GM06990 (cell line): ENCODE measurements around the gene PLXND1.
A peak's percentile ranks its signal among the peaks of the same experiment; 100 is the strongest.

Experiments used
- DNase-seq: peaks from one replicate; pipeline ENCODE4 v3.0.0-alpha.2; 2011; ENCODE audit not compliant: insufficient read length; ENCODE audit errors: extremely low read depth
- H3K27me3 ChIP-seq: replicated peaks from 2 replicates; pipeline ENCODE4 v1.6.0; 2011; ENCODE audit warnings: low read length; ENCODE audit not compliant: control insufficient read depth, insufficient read depth
- H3K36me3 ChIP-seq: 2 replicates; pipeline ENCODE4 v1.5.1; 2011; ENCODE audit warnings: low read length; ENCODE audit not compliant: control insufficient read depth, insufficient read depth
- H3K4me3 ChIP-seq: replicated peaks from 2 replicates; pipeline ENCODE4 v1.5.1; 2011; ENCODE audit warnings: low read depth, mild to moderate bottlenecking, control low read depth, low read length
- TF ChIP-seq, protein P1 (sequence below): IDR thresholded peaks from 2 replicates; pipeline ENCODE4 v1.5.1; 2011; ENCODE audit warnings: low read length, control low read depth, mild to moderate bottlenecking, inconsistent platforms; ENCODE audit not compliant: insufficient read depth, poor library complexity, severe bottlenecking

PLXND1 gene

DNA sequence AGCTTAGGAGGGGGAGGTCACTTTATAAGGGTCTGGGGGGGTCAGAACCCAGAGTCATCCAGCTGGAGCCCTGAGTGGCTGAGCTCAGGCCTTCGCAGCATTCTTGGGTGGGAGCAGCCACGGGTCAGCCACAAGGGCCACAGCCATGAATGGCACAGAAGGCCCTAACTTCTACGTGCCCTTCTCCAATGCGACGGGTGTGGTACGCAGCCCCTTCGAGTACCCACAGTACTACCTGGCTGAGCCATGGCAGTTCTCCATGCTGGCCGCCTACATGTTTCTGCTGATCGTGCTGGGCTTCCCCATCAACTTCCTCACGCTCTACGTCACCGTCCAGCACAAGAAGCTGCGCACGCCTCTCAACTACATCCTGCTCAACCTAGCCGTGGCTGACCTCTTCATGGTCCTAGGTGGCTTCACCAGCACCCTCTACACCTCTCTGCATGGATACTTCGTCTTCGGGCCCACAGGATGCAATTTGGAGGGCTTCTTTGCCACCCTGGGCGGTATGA lies 77.8 kb downstream of the PLXND1 start, which contains the start of gene RHO:
Gene RHO (plus strand): TSS at position 51 of the 512 bp plus-strand sequence. CDS start 95 bp downstream, at position 146.
- DNase-seq, result no peak
- TF ChIP-seq, protein P1, sequence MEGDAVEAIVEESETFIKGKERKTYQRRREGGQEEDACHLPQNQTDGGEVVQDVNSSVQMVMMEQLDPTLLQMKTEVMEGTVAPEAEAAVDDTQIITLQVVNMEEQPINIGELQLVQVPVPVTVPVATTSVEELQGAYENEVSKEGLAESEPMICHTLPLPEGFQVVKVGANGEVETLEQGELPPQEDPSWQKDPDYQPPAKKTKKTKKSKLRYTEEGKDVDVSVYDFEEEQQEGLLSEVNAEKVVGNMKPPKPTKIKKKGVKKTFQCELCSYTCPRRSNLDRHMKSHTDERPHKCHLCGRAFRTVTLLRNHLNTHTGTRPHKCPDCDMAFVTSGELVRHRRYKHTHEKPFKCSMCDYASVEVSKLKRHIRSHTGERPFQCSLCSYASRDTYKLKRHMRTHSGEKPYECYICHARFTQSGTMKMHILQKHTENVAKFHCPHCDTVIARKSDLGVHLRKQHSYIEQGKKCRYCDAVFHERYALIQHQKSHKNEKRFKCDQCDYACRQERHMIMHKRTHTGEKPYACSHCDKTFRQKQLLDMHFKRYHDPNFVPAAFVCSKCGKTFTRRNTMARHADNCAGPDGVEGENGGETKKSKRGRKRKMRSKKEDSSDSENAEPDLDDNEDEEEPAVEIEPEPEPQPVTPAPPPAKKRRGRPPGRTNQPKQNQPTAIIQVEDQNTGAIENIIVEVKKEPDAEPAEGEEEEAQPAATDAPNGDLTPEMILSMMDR, result no peak
- no peaks in the 10 kb centered on the region for H3K36me3 ChIP-seq
- no peak within 1 kb of the TSS for H3K4me3 ChIP-seq
- H3K27me3 ChIP-seq, result no peaks in the 10 kb centered on the region; the same call in 1 of the 2 replicates

DNA sequence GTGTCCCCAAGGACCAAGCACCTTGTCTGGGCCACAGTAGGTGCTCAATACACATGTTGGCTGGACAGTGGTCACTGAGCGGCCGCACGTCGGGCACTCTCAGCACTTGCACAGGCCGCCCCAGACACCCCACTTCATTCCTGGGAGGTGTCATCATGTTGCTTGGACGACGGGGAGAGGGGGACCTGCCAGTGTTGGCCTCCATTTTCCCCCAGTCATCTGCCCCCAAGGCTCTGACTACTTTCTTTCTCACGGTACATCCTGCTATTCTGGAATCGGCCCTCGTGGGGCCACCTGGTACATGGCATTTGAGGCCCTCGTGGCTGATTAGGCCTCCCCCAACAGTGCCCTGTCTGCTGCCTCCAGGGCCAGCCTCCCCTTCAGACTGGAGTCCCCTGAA lies 79.2 kb downstream of the PLXND1 start:
- H3K4me3 ChIP-seq, result no peak overlapping the region
- no peaks in the 10 kb centered on the region; the same call in 1 of the 2 replicates for H3K27me3 ChIP-seq
- TF ChIP-seq, protein P1, result no peak
- no peaks in the 10 kb centered on the region for H3K36me3 ChIP-seq
- no peak for DNase-seq

DNA sequence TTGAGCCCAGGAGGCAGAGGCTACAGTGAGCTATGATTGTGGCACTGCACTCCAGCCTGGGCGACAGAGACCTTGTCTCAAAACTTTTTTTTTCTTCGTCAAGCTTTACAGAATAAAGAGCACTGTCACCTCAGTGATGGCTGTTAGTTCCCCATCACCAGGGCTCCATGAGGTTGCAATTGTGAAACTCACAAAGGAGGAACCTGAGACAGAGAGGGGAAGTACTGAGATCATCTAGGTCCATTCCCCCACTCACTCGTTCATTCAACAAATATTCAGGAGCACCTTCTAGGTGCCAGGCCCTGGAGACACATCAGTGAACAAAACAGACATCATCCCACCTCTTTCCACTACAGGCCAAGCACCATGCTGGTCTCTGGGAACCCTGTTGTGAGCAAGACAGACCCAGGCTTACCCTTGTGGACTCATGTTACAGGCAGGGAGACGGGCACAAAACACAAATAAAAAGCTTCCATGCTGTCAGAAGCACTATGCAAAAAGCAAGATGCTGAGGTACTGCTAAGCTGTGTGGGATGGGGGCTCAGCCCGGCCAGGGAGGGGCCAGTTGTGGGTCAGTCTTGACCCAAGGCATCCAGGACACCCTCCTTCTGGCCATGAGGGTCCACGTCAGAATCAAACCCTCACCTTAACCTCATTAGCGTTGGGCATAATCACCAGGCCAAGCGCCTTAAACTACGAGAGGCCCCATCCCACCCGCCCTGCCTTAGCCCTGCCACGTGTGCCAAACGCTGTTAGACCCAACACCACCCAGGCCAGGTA lies 80.2 kb downstream of the PLXND1 start:
- DNase-seq, result peak; percentile 52
- Histone ChIP-seq H3K36me3 (no peaks in the 10 kb centered on the region), H3K4me3 (no peak overlapping the region), H3K27me3 (no peaks in the 10 kb centered on the region; the same call in 1 of the 2 replicates)
- TF ChIP-seq, protein P1, result no peak

DNA sequence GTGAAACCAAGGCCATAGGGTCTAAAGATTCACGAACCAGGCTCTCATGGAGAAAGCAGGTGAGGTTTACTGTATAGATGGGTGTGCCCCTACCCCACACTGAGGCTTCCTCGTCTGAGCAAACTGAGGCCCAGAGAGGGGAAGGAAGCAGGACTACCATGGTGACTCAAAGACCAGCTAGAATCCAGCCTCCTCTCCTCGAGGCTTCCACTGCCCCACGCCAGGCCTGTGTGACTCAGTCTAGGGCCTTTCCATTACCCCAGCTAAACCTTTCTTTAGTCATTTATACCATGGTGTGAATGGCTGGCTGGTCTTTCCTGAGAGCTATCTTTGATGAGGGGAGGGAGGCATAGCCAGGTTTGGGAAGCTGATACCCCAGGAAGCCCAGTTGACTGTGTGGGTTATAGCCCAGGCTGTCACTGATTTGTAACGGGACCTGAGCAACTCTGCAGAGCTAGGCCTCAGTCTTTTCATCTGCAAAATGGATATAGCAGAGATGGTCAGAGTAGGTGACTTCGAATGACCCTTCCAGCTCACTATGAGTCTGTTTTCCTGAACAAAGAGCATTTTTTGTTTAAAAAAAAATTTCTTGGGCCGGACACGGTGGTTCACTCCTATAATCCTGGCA lies 81.0 kb downstream of the PLXND1 start:
- no peaks in the 10 kb centered on the region; the same call in 1 of the 2 replicates for H3K27me3 ChIP-seq
- no peaks in the 10 kb centered on the region for H3K36me3 ChIP-seq
- DNase-seq, result no peak
- TF ChIP-seq, protein P1, result no peak
- no peak overlapping the region for H3K4me3 ChIP-seq

DNA sequence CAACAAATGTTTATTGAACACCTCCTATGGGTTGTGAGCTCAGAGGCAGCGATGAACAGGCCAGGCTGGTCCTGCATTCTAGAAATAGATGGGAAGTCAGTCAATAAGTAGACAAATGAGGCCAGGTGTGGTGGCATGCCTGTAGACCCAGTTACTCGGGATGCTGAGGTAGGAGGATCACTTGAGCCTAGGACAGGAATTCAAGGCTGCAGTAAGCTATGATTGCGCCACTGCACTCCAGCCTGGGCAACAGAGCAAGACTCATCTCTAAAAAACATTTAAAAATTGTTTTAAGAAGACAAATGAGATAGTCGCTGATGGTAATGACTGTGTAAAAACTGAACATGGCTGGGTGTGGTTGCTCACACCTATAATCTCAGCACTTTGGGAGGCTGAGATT lies 82.4 kb downstream of the PLXND1 start:
- TF ChIP-seq, protein P1, result no peak
- no peaks in the 10 kb centered on the region for H3K27me3 ChIP-seq
- DNase-seq, result no peak
- H3K36me3 ChIP-seq, result no peaks in the 10 kb centered on the region
- H3K4me3 ChIP-seq, result no peak overlapping the region
